K562 (cell line): ENCODE measurements around the gene SLC22A3. TPM values are rescaled to one million over a fixed set of nuclear protein-coding genes. Genes with fewer than 3 reads are reported as not detected.

Experiments used
- ATAC-seq: fragments of 200-7000 bp; cut with Tn5 transposase; 3 replicates; pipeline ENCODE4 v1.9.1; 2020; ENCODE audit warnings: moderate library complexity
- BruUV-seq: library from RNA; stranded (reverse); fragments of 400-500 nt; replicated peaks from 2 replicates; lab custom pipeline; 2021; lab: Mats Ljungman, UMichigan
- CTCF ChIA-PET: fragments of 300-600 bp; formaldehyde crosslinking; extraction: SDS; loops from one replicate; lab custom pipeline; 2021; ENCODE audit warnings: low intra/inter-chr PET ratio; lab: Yijun Ruan, JAX
- POLR2A ChIA-PET: fragments of 300-600, 350-650 bp; sonication (Branson Sonifier 250); formaldehyde crosslinking; extraction: SDS; loops from one replicate; lab custom pipeline; 2021; ENCODE audit warnings: antibody characterized with exemption, inconsistent platforms; lab: Yijun Ruan, JAX
- DNase-seq, 4 experiments: peaks; one replicate each; pipeline versions ENCODE4 v3.0.0 to v3.0.0-alpha.2; 2011 to 2018; ENCODE audit warnings: low spot score in 3 of 4, mixed read lengths in 3 of 4; ENCODE audit errors: extremely low read depth in 1 of 4
- FAIRE-seq: peaks from 2 replicates; lab custom pipeline; 2011; peaks lifted over from hg19 to GRCh38; lab: Jason Lieb, UNC
- H2AFZ ChIP-seq: 2 replicates; pipeline ENCODE4 v1.6.0; 2011; ENCODE audit warnings: low read depth, low read length, control low read depth, inconsistent platforms
- H3K27ac ChIP-seq: fragments of 200-600 bp; 3 replicates; pipeline ENCODE4 v1.8.0; 2011; ENCODE audit warnings: low read depth, mild to moderate bottlenecking, control low read depth, inconsistent platforms, low read length, moderate library complexity, mixed read lengths; ENCODE audit errors: extremely low read depth
- H3K27me3 ChIP-seq, 2 experiments: fragments of 300-600 bp in 1 of 2; 2 replicates in 1 of 2; 3 replicates in 1 of 2; pipeline versions ENCODE4 v1.6.0 to v1.8.0; 2011; ENCODE audit warnings: inconsistent platforms in 2 of 2, low read length in 2 of 2, mild to moderate bottlenecking in 1 of 2, mixed read lengths in 1 of 2, moderate library complexity in 1 of 2; ENCODE audit not compliant: control insufficient read depth in 2 of 2, insufficient read depth in 2 of 2
- H3K36me3 ChIP-seq: fragments of 300-600 bp; 3 replicates; pipeline ENCODE4 v1.8.0; 2011; ENCODE audit warnings: mild to moderate bottlenecking, low read length, inconsistent platforms; ENCODE audit not compliant: control insufficient read depth, insufficient read depth
- H3K4me1 ChIP-seq, 2 experiments: fragments of 200-600 bp in 1 of 2; replicated peaks in 1 of 2; 2 replicates in 1 of 2; 3 replicates in 1 of 2; pipeline versions ENCODE4 v1.5.1 to v1.8.0; 2011; ENCODE audit warnings: inconsistent platforms in 2 of 2, low read length in 2 of 2, mild to moderate bottlenecking in 1 of 2, mixed read lengths in 1 of 2, moderate library complexity in 1 of 2; ENCODE audit not compliant: control insufficient read depth in 2 of 2, insufficient read depth in 2 of 2
- H3K4me2 ChIP-seq: 2 replicates; pipeline ENCODE4 v1.6.1; 2011; ENCODE audit warnings: low read length, control low read depth, inconsistent platforms, mixed read lengths; ENCODE audit not compliant: insufficient read depth
- H3K4me3 ChIP-seq: fragments of 200-600 bp; sonication (generic), shearing (Covaris generic); 2 replicates; pipeline ENCODE4 v1.5.1; 2016; ENCODE audit warnings: control low read depth, inconsistent platforms
- H3K79me2 ChIP-seq: fragments of 200-600 bp; 3 replicates; pipeline ENCODE4 v1.8.0; 2011; ENCODE audit warnings: low read length, inconsistent platforms; ENCODE audit not compliant: control insufficient read depth, insufficient read depth
- H3K9ac ChIP-seq, 2 experiments: 2 replicates each; pipeline versions ENCODE4 v1.6.0 to v1.6.1; 2011; ENCODE audit warnings: low read depth in 2 of 2, low read length in 2 of 2, control low read depth in 1 of 2, inconsistent platforms in 1 of 2, mild to moderate bottlenecking in 1 of 2, mixed read lengths in 1 of 2; ENCODE audit not compliant: insufficient read depth in 1 of 2
- H3K9me1 ChIP-seq: one replicate; pipeline ENCODE4 v1.6.0; 2011; ENCODE audit warnings: inconsistent platforms, mild to moderate bottlenecking, low read length, moderate library complexity; ENCODE audit not compliant: control insufficient read depth, insufficient read depth
- H3K9me3 ChIP-seq: replicated peaks from 2 replicates; pipeline ENCODE4 v1.5.1; 2011; ENCODE audit warnings: low read depth, low read length, inconsistent platforms; ENCODE audit not compliant: control insufficient read depth, insufficient read depth
- H4K20me1 ChIP-seq: replicated peaks from 2 replicates; pipeline ENCODE4 v1.6.1; 2011; ENCODE audit warnings: low read length, inconsistent platforms, mixed read lengths; ENCODE audit not compliant: control insufficient read depth, insufficient read depth
- CBX2 ChIP-seq: fragments of 200-600 bp; sonication (generic); IDR thresholded peaks from one replicate; pipeline ENCODE4 v1.6.1; 2012; ENCODE audit warnings: mild to moderate bottlenecking, low read length, inconsistent platforms; ENCODE audit not compliant: insufficient read depth, poor library complexity, severe bottlenecking
- EP300 ChIP-seq: IDR thresholded peaks from 2 replicates; pipeline ENCODE4 v1.6.1; 2012; ENCODE audit warnings: low read length, improper control_type of control experiment
- HDAC8 ChIP-seq: fragments of 450-650 bp; IDR thresholded peaks from 2 replicates; pipeline ENCODE4 v1.6.1; 2016; ENCODE audit warnings: mild to moderate bottlenecking, missing genetic modification characterization, moderate library complexity, missing compliant biosample characterization
- KAT2B ChIP-seq: IDR thresholded peaks from one replicate; pipeline ENCODE4 v1.6.1; 2012; ENCODE audit warnings: low read depth, mild to moderate bottlenecking, control low read depth, inconsistent platforms, low read length, moderate library complexity
- KLF13 ChIP-seq: fragments of 450-650 bp; IDR thresholded peaks from 2 replicates; pipeline ENCODE4 v1.6.1; 2016; ENCODE audit warnings: missing genetic modification characterization, low read depth, mild to moderate bottlenecking, missing compliant biosample characterization, moderate library complexity, borderline replicate concordance
- WGBS: fragments of 100-300 bp; shearing (Covaris generic); methylation state at CpG from one replicate; pipeline ENCODE4 v1.1.6; 2016; ENCODE audit warnings: low coverage, mixed read lengths; ENCODE audit not compliant: insufficient coverage; ENCODE audit errors: missing lambda C conversion rate; 5-methylcytosine and 5-hydroxymethylcytosine counted together
- in situ Hi-C: fragments of 300-500 bp; cut with MboI; formaldehyde crosslinking; loops from 4 replicates; pipeline ENCODE4 v1.15.0; 2018; ENCODE audit warnings: inconsistent platforms, mixed read lengths
- intact Hi-C: fragments of 100-400 bp; cut with micrococcal nuclease; formaldehyde crosslinking; loops from 2 replicates; pipeline ENCODE4 v1.14.2; 2022
- polyA plus RNA-seq, 8 experiments: library from polyadenylated mRNA; depleted of rRNA in 4 of 8; stranded (reverse) in 5 of 8; unstranded in 3 of 8; fragments of >200 nt; fragmentation: Nextera tagmentation in 2 of 8; fragmentation: Illumina TruSeq in 1 of 8; extraction: Ambion mirVana in 2 of 8; extraction: Trizol in 1 of 8; gene quantifications; 2 replicates each; pipeline versions ENCODE4 v1.2.1 to v1.2.3, GENCODE V29; 2011 to 2014; ENCODE audit warnings: inconsistent platforms in 1 of 8, missing spikeins in 1 of 8
- total RNA-seq, 7 experiments: library from RNA; depleted of rRNA in 6 of 7; stranded (reverse); fragments of >200 nt in 6 of 7; fragmentation: Illumina TruSeq in 2 of 7; extraction: Trizol in 2 of 7; gene quantifications; 2 replicates each; pipeline versions ENCODE4 v1.2.1 to v1.2.3, GENCODE V29; 2011 to 2021; ENCODE audit warnings: low replicate concordance in 1 of 7
- TF ChIP-seq, protein P1 (sequence below): fragments of 450-650 bp; IDR thresholded peaks from 2 replicates; pipeline ENCODE4 v1.6.1; 2018; ENCODE audit warnings: mild to moderate bottlenecking, low read depth; ENCODE audit not compliant: partially characterized antibody
- TF ChIP-seq, protein P2 (sequence below): fragments of 450-650 bp; IDR thresholded peaks from 2 replicates; pipeline ENCODE4 v1.7.0; 2016; ENCODE audit warnings: borderline replicate concordance
- TF ChIP-seq, protein P3 (sequence below): fragments of 250-450 bp; sonication (Bioruptor Pico); IDR thresholded peaks from 2 replicates; pipeline ENCODE4 v1.5.0; 2020; ENCODE audit warnings: mild to moderate bottlenecking

The SLC22A3 gene
- total and polyA plus RNA-seq, 9 of the 15 experiments (the other 6 are each of a cell fraction or from before 2014, with no cell fraction given) = not detected

DNA sequence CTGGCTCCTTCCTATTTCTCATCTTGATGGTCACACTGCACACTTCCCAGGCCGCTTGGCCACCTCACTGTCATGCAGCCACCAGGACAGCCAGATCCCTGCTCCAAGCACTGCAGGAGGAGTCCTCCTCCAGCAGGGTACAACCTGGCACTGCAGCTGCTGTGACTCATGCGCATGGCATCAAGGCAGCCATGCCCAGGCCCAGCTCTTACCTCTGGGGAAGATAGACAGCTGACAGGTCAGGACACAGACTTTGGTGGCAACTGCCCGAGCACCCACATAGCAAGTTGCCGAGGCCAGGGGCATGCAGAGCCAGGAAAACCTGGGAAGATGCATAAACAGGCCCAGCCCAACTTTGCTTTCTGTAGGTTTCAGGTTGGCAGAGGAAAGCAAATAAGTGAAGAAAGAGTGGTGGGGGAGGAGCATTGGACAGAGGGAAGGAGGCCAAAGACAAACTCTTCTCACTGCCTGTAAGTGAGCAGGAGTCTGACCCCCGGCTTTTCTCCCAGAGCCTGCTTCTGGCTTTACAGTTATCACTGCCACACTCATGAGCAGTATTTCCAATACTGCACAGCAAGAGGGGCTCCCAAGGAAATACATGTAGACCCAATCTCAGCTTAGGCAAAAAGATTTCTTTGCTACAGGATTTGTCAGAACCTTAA, 38.8 kb downstream of the SLC22A3 start:
- no peaks in the 10 kb centered on the region; the same call in 1 of the 2 replicates for H4K20me1 ChIP-seq
- no peak overlapping the region for H3K4me2 ChIP-seq
- H3K4me3 ChIP-seq = no peak overlapping the region
- TF ChIP-seq, protein P1, sequence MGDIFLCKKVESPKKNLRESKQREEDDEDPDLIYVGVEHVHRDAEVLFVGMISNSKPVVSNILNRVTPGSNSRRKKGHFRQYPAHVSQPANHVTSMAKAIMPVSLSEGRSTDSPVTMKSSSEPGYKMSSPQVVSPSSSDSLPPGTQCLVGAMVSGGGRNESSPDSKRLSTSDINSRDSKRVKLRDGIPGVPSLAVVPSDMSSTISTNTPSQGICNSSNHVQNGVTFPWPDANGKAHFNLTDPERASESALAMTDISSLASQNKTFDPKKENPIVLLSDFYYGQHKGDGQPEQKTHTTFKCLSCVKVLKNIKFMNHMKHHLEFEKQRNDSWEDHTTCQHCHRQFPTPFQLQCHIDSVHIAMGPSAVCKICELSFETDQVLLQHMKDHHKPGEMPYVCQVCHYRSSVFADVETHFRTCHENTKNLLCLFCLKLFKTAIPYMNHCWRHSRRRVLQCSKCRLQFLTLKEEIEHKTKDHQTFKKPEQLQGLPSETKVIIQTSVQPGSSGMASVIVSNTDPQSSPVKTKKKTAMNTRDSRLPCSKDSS = no peak
- TF ChIP-seq EP300 = no peak
- no peak for TF ChIP-seq KAT2B
- no peak for TF ChIP-seq CBX2
- TF ChIP-seq, protein P2, sequence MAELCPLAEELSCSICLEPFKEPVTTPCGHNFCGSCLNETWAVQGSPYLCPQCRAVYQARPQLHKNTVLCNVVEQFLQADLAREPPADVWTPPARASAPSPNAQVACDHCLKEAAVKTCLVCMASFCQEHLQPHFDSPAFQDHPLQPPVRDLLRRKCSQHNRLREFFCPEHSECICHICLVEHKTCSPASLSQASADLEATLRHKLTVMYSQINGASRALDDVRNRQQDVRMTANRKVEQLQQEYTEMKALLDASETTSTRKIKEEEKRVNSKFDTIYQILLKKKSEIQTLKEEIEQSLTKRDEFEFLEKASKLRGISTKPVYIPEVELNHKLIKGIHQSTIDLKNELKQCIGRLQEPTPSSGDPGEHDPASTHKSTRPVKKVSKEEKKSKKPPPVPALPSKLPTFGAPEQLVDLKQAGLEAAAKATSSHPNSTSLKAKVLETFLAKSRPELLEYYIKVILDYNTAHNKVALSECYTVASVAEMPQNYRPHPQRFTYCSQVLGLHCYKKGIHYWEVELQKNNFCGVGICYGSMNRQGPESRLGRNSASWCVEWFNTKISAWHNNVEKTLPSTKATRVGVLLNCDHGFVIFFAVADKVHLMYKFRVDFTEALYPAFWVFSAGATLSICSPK = no peak
- TF ChIP-seq, protein P3, sequence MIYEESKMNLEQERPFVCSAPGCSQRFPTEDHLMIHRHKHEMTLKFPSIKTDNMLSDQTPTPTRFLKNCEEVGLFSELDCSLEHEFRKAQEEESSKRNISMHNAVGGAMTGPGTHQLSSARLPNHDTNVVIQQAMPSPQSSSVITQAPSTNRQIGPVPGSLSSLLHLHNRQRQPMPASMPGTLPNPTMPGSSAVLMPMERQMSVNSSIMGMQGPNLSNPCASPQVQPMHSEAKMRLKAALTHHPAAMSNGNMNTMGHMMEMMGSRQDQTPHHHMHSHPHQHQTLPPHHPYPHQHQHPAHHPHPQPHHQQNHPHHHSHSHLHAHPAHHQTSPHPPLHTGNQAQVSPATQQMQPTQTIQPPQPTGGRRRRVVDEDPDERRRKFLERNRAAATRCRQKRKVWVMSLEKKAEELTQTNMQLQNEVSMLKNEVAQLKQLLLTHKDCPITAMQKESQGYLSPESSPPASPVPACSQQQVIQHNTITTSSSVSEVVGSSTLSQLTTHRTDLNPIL = no peak
- TF ChIP-seq KLF13 (tag) = no peak
- TF ChIP-seq HDAC8 (tag) = no peak
- BruUV-seq = no TSS peak
- no peak overlapping the region for H3K27ac ChIP-seq
- H3K9me1 ChIP-seq = no peaks in the 10 kb centered on the region
- WGBS = 1% methylated on average over 5 of the region's 5 CpGs
- ATAC-seq = no peak
- no peak for FAIRE-seq
- in situ Hi-C loops (no loop called here), intact Hi-C loops (no loop called here)
- no peaks in the 10 kb centered on the region for H3K4me1 ChIP-seq
- no peaks in the 10 kb centered on the region for H3K9me3 ChIP-seq
- ChIA-PET POLR2A (interaction anchor here (0.7 kb wide), 1 partner anchor 13 kb away, joined by 6 read pairs; no protein-coding TSS in a partner anchor), CTCF (no interaction called here)
- peaks cover 0 to 10% of the 10 kb centered on the region in 2 experiments; a peak in 1 of 5 replicates for H3K27me3 ChIP-seq
- H3K9ac ChIP-seq = no peak overlapping the region
- DNase-seq = no peak
- H3K79me2 ChIP-seq = no peaks in the 10 kb centered on the region
- H2AFZ ChIP-seq = no peak overlapping the region
- H3K36me3 ChIP-seq = no peaks in the 10 kb centered on the region
